CD4-positive, alpha-beta T cell treated with Interleukin-17A for 1 hour (primary cell): ENCODE measurements around the gene ZNF831.
A peak's percentile ranks its signal among the peaks of the same experiment; 100 is the strongest.

Experiments
- DNase-seq: peaks from one replicate; pipeline ENCODE4 v3.0.0-alpha.2; 2020

The ZNF831 gene

GRCh38 chr20:59141818-59142581 is 21.6 kb upstream of the ZNF831 start:
- DNase-seq = no peak

GRCh38 chr20:59143326-59143725 is 20.3 kb upstream of the ZNF831 start:
- no peak for DNase-seq

GRCh38 chr20:59144179-59144830 is 19.3 kb upstream of the ZNF831 start:
- peak; percentile 45 for DNase-seq

- no peak for DNase-seq
These were observed 18.8 kb upstream of the ZNF831 start for GRCh38 chr20:59144831-59145196.

- DNase-seq = no peak
These were observed 18.2 kb upstream of the ZNF831 start for GRCh38 chr20:59145247-59145923.

- peak; percentile 73 for DNase-seq
These were observed 17.5 kb upstream of the ZNF831 start for GRCh38 chr20:59145924-59146779.

GRCh38 chr20:59146780-59147565 is 16.6 kb upstream of the ZNF831 start:
- peak; percentile 41 for DNase-seq

GRCh38 chr20:59147586-59147985 is 16.0 kb upstream of the ZNF831 start:
- peak; percentile 18 for DNase-seq

GRCh38 chr20:59148701-59149493 is 14.7 kb upstream of the ZNF831 start:
- DNase-seq = peak; percentile 56

- DNase-seq = peak; percentile 93
These were observed 13.7 kb upstream of the ZNF831 start for GRCh38 chr20:59149678-59150504.

GRCh38 chr20:59150821-59151251 is 12.8 kb upstream of the ZNF831 start:
- no peak for DNase-seq

GRCh38 chr20:59151391-59151790 is 12.2 kb upstream of the ZNF831 start:
- DNase-seq = no peak

GRCh38 chr20:59151820-59152219 is 11.8 kb upstream of the ZNF831 start:
- DNase-seq = peak; percentile 58

GRCh38 chr20:59152559-59153354 is 10.9 kb upstream of the ZNF831 start:
- DNase-seq = no peak

GRCh38 chr20:59153355-59153681 is 10.3 kb upstream of the ZNF831 start:
- no peak for DNase-seq

- DNase-seq = no peak
These were observed 9.8 kb upstream of the ZNF831 start for GRCh38 chr20:59153832-59154231.

GRCh38 chr20:59154317-59155013 is 9.2 kb upstream of the ZNF831 start:
- no peak for DNase-seq

GRCh38 chr20:59157064-59157463 is 6.6 kb upstream of the ZNF831 start:
- no peak for DNase-seq

GRCh38 chr20:59157531-59157930 is 6.1 kb upstream of the ZNF831 start:
- no peak for DNase-seq
